Suprapubic skin (tissue), 4 donors: ENCODE data around the gene ELMOD2. TPM values are rescaled to one million over a fixed set of nuclear protein-coding genes. Genes with fewer than 3 reads are reported as not detected.

Source experiments
- DNase-seq, 2 donors: peaks; one replicate each; pipeline ENCODE4 v3.0.0-alpha.2; 2019; ENCODE audit warnings: low spot score in 2 of 2
- H3K27ac ChIP-seq: fragments of 200-600 bp; sonication (generic); one replicate; pipeline ENCODE4 v1.5.1; 2019
- H3K27me3 ChIP-seq: fragments of 200-600 bp; sonication (generic); one replicate; pipeline ENCODE4 v1.5.1; 2019
- H3K36me3 ChIP-seq: fragments of 200-600 bp; sonication (generic); one replicate; pipeline ENCODE4 v1.5.1; 2019
- H3K4me1 ChIP-seq: fragments of 200-600 bp; sonication (generic); one replicate; pipeline ENCODE4 v1.5.1; 2019
- H3K4me3 ChIP-seq: fragments of 200-600 bp; sonication (generic); one replicate; pipeline ENCODE4 v1.5.1; 2019; ENCODE audit warnings: mild to moderate bottlenecking
- H3K9me3 ChIP-seq: fragments of 200-600 bp; sonication (generic); one replicate; pipeline ENCODE4 v1.5.1; 2019
- CTCF ChIP-seq, 2 donors: fragments of 200-600 bp in 1 of 2; fragments of 450-650 bp in 1 of 2; sonication (generic) in 1 of 2; IDR thresholded peaks; one replicate each; pipeline ENCODE4 v1.5.1; 2016 to 2019; ENCODE audit warnings: antibody characterized with exemption in 2 of 2, mild to moderate bottlenecking in 1 of 2, moderate library complexity in 1 of 2
- EP300 ChIP-seq: sonication (generic); formaldehyde crosslinking; IDR thresholded peaks from one replicate; pipeline ENCODE4 v1.6.1; 2017; ENCODE audit warnings: antibody characterized with exemption
- POLR2A ChIP-seq, 2 donors: fragments of 450-650 bp; IDR thresholded peaks; one replicate each; pipeline ENCODE4 v1.6.1; 2017; ENCODE audit warnings: antibody characterized with exemption in 2 of 2, mild to moderate bottlenecking in 2 of 2, moderate library complexity in 2 of 2
- POLR2AphosphoS5 ChIP-seq, 3 donors: sonication (generic); formaldehyde crosslinking; IDR thresholded peaks; one replicate each; pipeline ENCODE4 v1.6.1; 2017; ENCODE audit warnings: antibody characterized with exemption in 3 of 3
- WGBS: methylation state at CpG from one replicate; pipeline ENCODE4 v1.1.5; 2018; 5-methylcytosine and 5-hydroxymethylcytosine counted together
- total RNA-seq, 4 donors: library from RNA; depleted of rRNA; stranded (reverse); fragments of >200 nt; gene quantifications; one replicate each; pipeline ENCODE4 v1.1.0, GENCODE V29; 2016

Gene ELMOD2
- total RNA-seq, 4 donors from 2014 or later: 12.2 to 20.8 (median 17.1) TPM

GRCh38 chr4:140523370-140523856 is 555 bp upstream of the ELMOD2 start:
- Histone ChIP-seq H3K9me3 (no peaks in the 10 kb centered on the region), H3K27ac (no peak overlapping the region), H3K4me1 (peaks cover 8% of the 10 kb centered on the region), H3K4me3 (peak overlapping the region; percentile 81), H3K36me3 (peaks cover 6% of the 10 kb centered on the region), H3K27me3 (no peaks in the 10 kb centered on the region)
- no peak for DNase-seq
- TF ChIP-seq CTCF (IDR thresholded peaks at IDR 0.05): no peak
- TF ChIP-seq POLR2A (IDR thresholded peaks at IDR 0.05): no peak
- TF ChIP-seq POLR2AphosphoS5 (IDR thresholded peaks at IDR 0.05): no peak
- TF ChIP-seq EP300: no peak
- 10% methylated on average over 8 of the region's 8 CpGs for WGBS

- no peak overlapping the region for H3K4me3 ChIP-seq
- peaks cover 9% of the 10 kb centered on the region for H3K36me3 ChIP-seq
- H3K27me3 ChIP-seq: no peaks in the 10 kb centered on the region
- TF ChIP-seq CTCF (IDR thresholded peaks at IDR 0.05) (no peak), POLR2A (IDR thresholded peaks at IDR 0.05) (no peak), EP300 (no peak), POLR2AphosphoS5 (IDR thresholded peaks at IDR 0.05) (no peak)
- 78% methylated on average over 1 of the region's 1 CpG for WGBS
- H3K27ac ChIP-seq: no peak overlapping the region
- no peaks in the 10 kb centered on the region for H3K9me3 ChIP-seq
- DNase-seq: no peak
- H3K4me1 ChIP-seq: peaks cover 8% of the 10 kb centered on the region
These were observed 5.5 kb downstream of the ELMOD2 start for GRCh38 chr4:140529434-140529833.

GRCh38 chr4:140533951-140534480 is 10.0 kb downstream of the ELMOD2 start:
- Histone ChIP-seq H3K9me3 (no peaks in the 10 kb centered on the region), H3K4me3 (no peak overlapping the region), H3K27ac (no peak overlapping the region), H3K4me1 (no peaks in the 10 kb centered on the region), H3K27me3 (no peaks in the 10 kb centered on the region), H3K36me3 (peaks cover 27% of the 10 kb centered on the region)
- no peak for TF ChIP-seq CTCF (IDR thresholded peaks at IDR 0.05)
- TF ChIP-seq POLR2A (IDR thresholded peaks at IDR 0.05): no peak
- WGBS: 81% methylated on average over 4 of the region's 4 CpGs
- DNase-seq: no peak

- Histone ChIP-seq H3K9me3 (no peaks in the 10 kb centered on the region), H3K4me3 (no peak overlapping the region), H3K4me1 (no peaks in the 10 kb centered on the region), H3K27me3 (no peaks in the 10 kb centered on the region), H3K27ac (no peak overlapping the region), H3K36me3 (peaks cover 3% of the 10 kb centered on the region)
- TF ChIP-seq CTCF (IDR thresholded peaks at IDR 0.05) (no peak), POLR2A (IDR thresholded peaks at IDR 0.05) (no peak), EP300 (no peak), POLR2AphosphoS5 (IDR thresholded peaks at IDR 0.05) (no peak)
- whole genome bisulfite sequencing: 82% methylated on average over 6 of the region's 6 CpGs
- DNase-seq: no peak
These were observed 32.6 kb downstream of the ELMOD2 start for GRCh38 chr4:140556372-140557085.

- Histone ChIP-seq H3K27me3 (no peaks in the 10 kb centered on the region), H3K36me3 (peaks cover under 1% of the 10 kb centered on the region), H3K27ac (no peak overlapping the region), H3K4me1 (no peaks in the 10 kb centered on the region), H3K9me3 (no peaks in the 10 kb centered on the region), H3K4me3 (no peak overlapping the region)
- WGBS: 88% methylated on average over 4 of the region's 4 CpGs
- TF ChIP-seq POLR2A (IDR thresholded peaks at IDR 0.05) (no peak), CTCF (IDR thresholded peaks at IDR 0.05) (no peak), POLR2AphosphoS5 (IDR thresholded peaks at IDR 0.05) (no peak), EP300 (no peak)
- no peak for DNase-seq
These were observed 34.0 kb downstream of the ELMOD2 start for GRCh38 chr4:140557831-140558435.
